NK-92 treated with Interleukin-12 subunit alpha and Interleukin-12 subunit beta, amount 100 ng/mL, for 24 hours (cell line): ENCODE data around the gene CALCB.
A peak's percentile ranks its signal among the peaks of the same experiment; 100 is the strongest.

Experiments used
- DNase-seq: peaks from one replicate; lab custom pipeline; 2025; lab: John Stamatoyannopoulos, UW

CALCB gene

DNA sequence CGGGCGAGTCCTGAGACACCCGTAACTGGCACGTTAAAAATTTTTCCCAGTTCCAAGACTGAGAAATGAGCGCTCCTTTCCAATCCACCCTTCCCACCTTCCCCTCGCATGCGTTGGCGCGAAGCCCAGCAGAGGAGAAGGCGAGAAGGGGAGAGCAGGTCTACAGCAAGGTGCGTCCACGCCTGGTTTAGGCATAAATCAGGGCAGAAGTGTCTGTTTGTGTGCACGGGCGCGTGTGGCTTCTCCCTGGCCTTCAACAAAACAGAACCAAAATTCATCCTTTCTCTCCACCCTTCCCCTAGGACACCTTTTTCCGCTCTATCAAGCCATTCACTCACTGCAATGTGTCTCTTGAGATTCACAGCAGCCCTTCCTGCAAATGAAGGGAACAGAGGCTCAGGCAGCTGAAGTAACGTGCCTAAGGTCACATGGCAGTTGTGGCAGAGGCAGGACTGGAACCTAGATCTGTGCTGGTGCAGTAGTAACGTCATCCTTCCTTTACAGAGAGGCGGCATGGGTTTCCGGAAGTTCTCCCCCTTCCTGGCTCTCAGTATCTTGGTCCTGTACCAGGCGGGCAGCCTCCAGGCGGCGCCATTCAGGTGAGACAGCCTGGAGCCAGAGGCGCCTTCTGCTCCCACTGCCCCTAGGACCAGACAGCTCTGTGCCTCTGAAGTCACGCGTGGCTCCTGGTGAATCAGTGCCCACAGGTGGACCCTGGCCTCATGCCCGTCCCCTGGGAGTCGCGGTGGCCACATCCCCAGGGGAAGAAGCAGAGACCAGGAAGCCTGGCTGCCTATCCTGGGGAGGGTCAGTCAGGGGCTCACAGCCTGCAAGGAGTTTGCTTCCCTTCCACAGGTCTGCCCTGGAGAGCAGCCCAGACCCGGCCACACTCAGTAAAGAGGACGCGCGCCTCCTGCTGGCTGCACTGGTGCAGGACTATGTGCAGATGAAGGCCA, 1.1 kb downstream of the CALCB start:
- DNase-seq: peak; percentile 33

DNA sequence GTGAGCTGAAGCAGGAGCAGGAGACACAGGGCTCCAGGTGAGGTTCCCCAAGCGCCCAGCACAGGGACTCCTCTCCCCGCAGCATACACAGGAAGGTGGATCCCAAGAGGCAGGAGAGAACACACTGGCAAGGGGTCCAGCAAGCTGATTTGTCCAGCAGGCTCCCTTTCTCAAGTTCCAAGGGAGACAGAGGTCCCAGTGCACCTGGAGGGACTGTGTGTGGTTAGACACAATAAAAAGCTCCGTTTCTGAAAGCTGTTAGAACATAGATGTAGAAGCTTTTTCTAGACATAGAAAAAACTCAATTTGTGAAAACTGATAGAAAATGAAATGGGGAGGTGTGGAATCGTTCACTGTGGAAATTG, 1.8 kb downstream of the CALCB start:
- no peak for DNase-seq

DNA sequence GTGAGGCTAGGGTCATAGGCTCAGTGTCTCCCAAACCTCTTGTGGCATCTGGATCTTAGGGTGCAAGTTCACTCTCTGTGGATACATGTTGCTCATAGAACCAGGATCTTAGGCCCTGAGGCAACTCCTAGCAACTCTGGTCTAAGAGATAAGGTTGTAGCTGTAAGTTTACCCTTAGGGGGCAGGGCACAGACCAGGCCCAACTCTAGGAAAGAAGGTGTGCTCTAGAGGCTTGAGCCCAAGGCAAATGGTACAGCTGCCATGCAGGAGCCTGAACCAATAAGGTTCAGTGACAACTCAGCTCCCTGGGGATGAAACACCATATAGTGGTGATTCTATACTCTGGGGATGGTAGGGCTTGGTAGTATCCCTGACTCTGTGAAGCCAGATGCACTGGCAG, 17.8 kb downstream of the CALCB start:
- no peak for DNase-seq

DNA sequence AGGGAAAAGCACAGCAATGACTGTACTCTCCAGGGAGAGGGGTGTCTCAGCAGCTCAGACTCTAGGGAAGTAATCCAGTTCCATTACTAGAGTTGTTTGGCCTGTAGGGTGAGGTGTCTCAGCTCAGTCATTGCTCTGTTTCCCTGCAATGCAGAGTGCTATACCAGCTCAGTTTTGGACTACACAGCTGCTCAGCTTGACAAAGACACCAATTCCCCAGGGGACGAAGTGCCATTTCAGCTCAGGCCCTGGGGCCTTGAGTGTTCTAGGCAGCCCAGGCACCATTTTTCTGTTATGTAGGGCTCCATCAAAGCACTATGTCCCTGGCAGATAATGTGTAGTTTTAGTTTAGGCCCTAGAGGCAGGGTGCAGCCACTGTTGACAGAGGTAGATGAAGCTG, 18.2 kb downstream of the CALCB start:
- no peak for DNase-seq

DNA sequence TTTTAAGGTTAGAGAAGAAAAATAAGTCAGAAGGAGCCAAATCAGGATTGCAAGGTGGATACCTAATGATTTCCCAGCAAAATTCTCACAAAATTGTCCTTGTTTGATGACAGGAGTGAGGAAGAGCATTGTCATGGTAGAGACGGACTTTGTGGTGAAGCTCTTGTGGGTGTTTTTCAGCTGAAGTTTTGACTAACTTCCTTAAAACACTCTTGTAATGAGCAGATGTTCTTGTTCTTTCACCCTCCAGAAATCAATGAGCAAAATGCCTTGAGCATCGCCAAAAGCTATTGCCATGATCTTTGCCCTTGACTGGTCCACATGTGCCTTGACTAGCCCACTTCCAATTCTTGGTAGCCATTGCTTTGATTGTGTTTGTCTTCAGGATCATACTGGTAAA, 20.0 kb downstream of the CALCB start:
- DNase-seq: no peak

- DNase-seq: no peak
Observed at GRCh38 chr11:15095736-15096228, 22.4 kb downstream of the CALCB start.

- no peak for DNase-seq
Observed at GRCh38 chr11:15097411-15097810, 24.0 kb downstream of the CALCB start.

DNA sequence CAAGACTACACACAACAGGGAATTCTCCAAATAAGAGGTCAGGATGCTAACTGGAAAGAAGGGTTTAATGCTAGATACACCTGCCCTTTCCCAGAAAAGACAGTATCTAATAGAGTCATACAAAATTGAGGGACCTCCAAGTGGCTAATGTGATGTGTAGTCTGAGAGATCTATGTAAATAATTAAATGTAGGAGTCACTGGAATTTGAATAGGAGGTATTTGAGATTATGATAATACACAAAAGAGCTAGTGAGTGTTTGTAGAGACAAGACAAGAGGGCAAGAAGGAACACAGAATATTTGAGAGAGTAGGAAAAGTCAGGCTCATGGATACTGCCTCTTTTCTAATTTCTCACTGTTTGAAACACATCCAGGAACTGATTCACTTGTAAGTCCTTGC, 25.9 kb downstream of the CALCB start:
- DNase-seq: no peak

GRCh38 chr11:15101072-15101709, 27.8 kb downstream of the CALCB start:
- DNase-seq: peak; percentile 37

GRCh38 chr11:15104166-15104565, 30.8 kb downstream of the CALCB start:
- no peak for DNase-seq

GRCh38 chr11:15106201-15106965, 33.0 kb downstream of the CALCB start:
- no peak for DNase-seq

- no peak for DNase-seq
Observed at GRCh38 chr11:15107730-15108515, 34.5 kb downstream of the CALCB start.

DNA sequence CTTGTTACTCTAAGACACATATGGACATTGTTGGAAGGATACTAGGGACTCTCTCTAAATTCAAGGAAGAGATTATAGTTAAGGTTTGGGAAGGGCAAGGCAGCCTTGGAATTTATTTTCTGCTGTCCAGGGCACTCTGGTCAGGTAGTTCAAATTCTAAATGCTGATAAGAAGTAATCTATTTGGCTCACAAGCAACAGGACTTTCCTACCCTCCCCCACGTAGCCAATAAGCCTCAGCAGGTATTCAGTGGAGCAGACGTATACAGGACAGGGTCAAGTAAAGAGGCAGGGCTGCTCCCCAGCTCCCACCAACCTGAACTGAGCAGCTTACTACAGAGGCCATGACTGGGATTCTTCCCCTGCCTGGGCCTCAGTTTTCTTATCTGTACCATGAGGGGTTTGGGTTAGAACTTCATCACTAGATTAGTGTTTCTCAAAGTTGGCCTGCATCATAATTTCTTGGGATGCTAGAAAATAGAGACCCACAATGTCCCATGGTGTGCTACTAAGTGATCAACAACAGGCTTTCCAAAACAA, 35.3 kb downstream of the CALCB start:
- no peak for DNase-seq

DNA sequence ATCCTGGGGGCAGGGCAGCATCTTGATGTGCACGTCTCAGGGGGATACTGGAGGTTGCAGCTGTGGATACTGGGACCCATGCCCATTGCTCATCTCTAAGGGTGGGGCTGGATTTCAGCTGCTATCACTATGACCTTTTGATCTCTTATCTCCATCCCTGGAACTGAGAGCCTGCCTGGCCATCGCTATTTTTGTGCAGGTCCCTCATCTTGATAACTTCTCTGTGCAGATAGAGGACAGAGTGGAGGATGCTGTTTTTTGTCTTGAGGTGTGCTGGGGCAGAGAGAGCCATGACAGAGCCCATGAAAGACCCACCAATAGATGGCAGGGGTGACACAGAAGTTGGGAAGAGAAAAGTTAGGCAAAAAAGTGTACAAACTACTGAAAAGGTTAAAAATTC, 36.2 kb downstream of the CALCB start:
- no peak for DNase-seq

DNA sequence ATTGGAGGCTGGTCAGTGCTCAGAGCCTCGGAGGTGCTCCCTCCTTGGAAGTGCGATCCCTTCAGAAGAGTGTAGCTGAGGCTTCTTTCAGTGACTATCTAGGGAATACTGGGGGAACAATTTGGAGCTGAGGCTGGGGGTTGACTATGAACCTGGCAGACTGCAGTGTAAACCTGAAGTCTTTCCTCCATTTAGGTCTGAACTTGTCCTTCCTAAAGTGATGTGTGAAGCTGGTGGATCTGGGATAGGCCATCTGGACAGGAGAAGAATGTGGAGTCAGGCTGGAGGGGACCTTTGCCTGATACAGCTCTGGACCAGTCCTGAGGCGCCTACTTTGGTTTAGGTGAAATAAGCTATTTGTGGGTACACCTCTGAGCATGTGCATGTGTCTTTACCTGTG, 37.8 kb downstream of the CALCB start:
- DNase-seq: no peak

DNA sequence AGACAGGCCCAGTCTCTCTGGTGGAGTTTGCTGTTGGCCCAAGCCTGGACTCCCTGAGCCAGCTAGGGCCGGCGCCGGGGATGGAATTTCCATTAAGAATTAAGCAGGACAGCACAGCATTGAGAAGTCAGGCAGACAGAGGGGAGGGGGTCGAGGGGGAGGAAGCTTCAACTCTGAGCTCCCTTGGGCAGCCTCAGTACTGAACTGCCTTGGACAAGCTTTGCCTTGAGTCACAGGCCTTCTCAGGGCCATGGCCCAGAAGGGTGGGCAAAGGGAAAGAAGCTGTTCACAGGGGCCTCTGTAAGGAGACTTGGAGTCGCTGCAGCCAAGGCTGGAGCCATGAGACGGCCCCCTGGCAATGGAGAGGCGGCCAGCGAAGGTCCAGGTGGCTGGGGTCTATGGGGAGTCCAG, 38.7 kb downstream of the CALCB start:
- DNase-seq: no peak

- peak; percentile 33 for DNase-seq
Observed at GRCh38 chr11:15113381-15113780, 40.0 kb downstream of the CALCB start.

DNA sequence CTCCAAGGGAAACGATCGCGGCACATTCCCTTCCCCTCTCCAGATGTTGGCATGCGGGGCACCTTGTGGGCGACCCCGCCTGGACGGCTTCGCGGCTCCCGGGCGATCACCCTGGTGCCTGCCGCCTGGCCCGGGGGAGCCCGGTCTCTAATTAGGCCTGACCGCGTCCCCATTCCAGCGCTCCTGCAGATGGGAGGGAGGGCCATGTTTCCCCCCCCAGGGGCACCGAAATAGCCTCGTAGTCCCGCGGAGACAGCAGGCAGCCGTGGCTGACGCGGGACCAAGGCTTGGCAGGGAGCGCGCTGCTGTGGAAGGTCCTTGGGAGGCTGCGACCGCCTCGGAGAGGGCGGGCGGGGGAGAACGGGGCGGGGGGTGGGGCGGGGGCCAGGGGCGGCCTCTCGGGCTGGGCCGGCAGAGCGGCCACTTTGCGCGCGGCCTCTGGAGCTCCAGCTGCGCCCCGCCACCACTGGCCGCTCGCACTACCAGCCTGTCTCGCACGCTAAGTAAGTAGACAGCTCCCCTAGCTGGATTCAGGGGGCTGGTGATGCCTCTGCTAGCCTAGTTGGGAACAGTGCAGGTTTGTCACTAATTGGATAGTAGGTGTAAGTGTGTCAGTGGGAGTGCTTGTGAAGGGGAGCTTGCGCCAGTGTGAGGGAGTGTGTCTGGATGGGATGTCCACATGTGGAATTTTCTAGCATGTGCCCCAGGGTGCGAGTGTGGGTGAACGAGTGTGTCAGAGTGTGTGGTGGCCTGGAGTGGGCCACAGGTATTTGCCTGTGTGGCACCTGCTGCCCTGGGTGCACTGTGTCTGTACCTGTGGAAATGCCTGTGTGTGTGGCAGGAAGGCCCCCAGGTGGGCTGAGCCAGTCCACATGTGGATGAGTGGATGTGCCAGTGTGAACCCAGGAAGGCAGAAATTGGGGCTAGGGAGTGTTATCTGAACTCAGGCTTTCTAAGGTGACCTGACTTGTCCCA, 41.4 kb downstream of the CALCB start, which contains the start of gene INSC:
INSC (plus strand) TSS at position 423 of the 975 bp plus-strand sequence. CDS start 34,252 bp downstream, outside the sequence.
- no peak for DNase-seq

- no peak for DNase-seq
Observed at GRCh38 chr11:15115686-15116085, 42.3 kb downstream of the CALCB start.

DNA sequence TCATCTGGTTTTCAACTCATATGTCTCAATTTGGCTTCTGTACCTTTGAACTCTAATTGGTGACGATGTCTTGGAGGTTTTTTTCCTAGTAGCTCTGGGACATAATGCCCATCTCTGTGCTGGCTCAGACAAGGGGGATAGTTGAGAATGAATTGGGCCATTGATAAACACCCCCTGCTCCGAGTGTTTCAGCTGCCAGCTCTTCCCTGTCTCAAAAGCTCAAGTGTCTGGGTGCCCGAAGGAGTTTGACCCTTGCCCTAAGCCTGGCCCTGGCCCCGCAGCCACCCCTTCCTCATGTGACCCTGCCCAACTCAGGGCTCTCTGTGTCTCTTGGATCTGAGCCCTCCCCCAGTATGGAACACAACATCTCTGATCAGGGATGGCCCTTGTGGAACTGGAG, 44.4 kb downstream of the CALCB start:
- DNase-seq: no peak
